HG02588 (cell line): Measurements from ENCODE around the gene SOX15.
A peak's percentile ranks its signal among the peaks of the same experiment; 100 is the strongest.
"Not testable (repeated sequence)": the region's sequence is repeated elsewhere in the genome, so short reads cannot be mapped to it uniquely, and the experiment has no call there.

Source experiments
- ATAC-seq: cut with Tn5 transposase; IDR thresholded peaks from one replicate; pipeline ENCODE4 v1.9.1; 2021; ENCODE audit warnings: mild to moderate bottlenecking, moderate library complexity; ENCODE audit not compliant: unreplicated experiment

Gene SOX15

GRCh38 chr17:7611635-7612293, 21.9 kb upstream of the SOX15 start:
- no peak for ATAC-seq

GRCh38 chr17:7610641-7611040, 20.7 kb upstream of the SOX15 start:
- no peak for ATAC-seq

GRCh38 chr17:7606280-7606679, 16.4 kb upstream of the SOX15 start:
- no peak for ATAC-seq

GRCh38 chr17:7597561-7597960, 7.7 kb upstream of the SOX15 start:
- not testable (repeated sequence) for ATAC-seq

GRCh38 chr17:7593296-7593695, 3.4 kb upstream of the SOX15 start:
- no peak for ATAC-seq

GRCh38 chr17:7592422-7593021, 2.6 kb upstream of the SOX15 start:
- no peak for ATAC-seq

- no peak for ATAC-seq
These were observed 1.7 kb upstream of the SOX15 start for GRCh38 chr17:7591596-7591995.

GRCh38 chr17:7590743-7591142, 849 bp upstream of the SOX15 start:
- no peak for ATAC-seq

- no peak for ATAC-seq
These were observed 558 bp downstream of the SOX15 start for GRCh38 chr17:7589204-7589868.

- no peak for ATAC-seq
These were observed 1.2 kb downstream of the SOX15 start for GRCh38 chr17:7588553-7589203.

- ATAC-seq = no peak
These were observed 2.3 kb downstream of the SOX15 start for GRCh38 chr17:7587420-7588151.

- ATAC-seq = no peak
These were observed 3.0 kb downstream of the SOX15 start for GRCh38 chr17:7586673-7587419.

GRCh38 chr17:7583253-7584109, 6.4 kb downstream of the SOX15 start, which contains the start of gene MPDU1:
TSS of gene MPDU1 (plus strand) at chr17:7583852. CDS start at chr17:7583863, 11 bp downstream.
- ATAC-seq = peak; percentile 61

GRCh38 chr17:7582396-7583252, 7.3 kb downstream of the SOX15 start:
- no peak for ATAC-seq

GRCh38 chr17:7580604-7581575, 9.0 kb downstream of the SOX15 start:
- ATAC-seq = no peak

GRCh38 chr17:7579834-7580603, 9.9 kb downstream of the SOX15 start:
- no peak for ATAC-seq
